Parathyroid adenoma (tissue), 2 donors: Measurements from ENCODE around the gene DRGX.

Experiments
- H2AFZ ChIP-seq: fragments of 300-600 bp; sonication (generic); one replicate; pipeline ENCODE4 v1.7.0; 2017; ENCODE audit warnings: antibody characterized with exemption, mild to moderate bottlenecking
- H3K27ac ChIP-seq: fragments of 300-600 bp; sonication (generic); one replicate; pipeline ENCODE4 v1.7.0; 2017
- H3K27me3 ChIP-seq: fragments of 300-600 bp; sonication (generic); one replicate; pipeline ENCODE4 v1.7.0; 2017; ENCODE audit warnings: low read length; ENCODE audit not compliant: control insufficient read depth, insufficient read depth
- H3K36me3 ChIP-seq: fragments of 300-600 bp; sonication (generic); one replicate; pipeline ENCODE4 v1.7.0; 2017; ENCODE audit warnings: low read length; ENCODE audit not compliant: control insufficient read depth, insufficient read depth
- H3K4me1 ChIP-seq: fragments of 300-600 bp; sonication (generic); one replicate; pipeline ENCODE4 v1.7.0; 2017; ENCODE audit warnings: control low read depth
- H3K4me2 ChIP-seq: fragments of 300-600 bp; sonication (generic); one replicate; pipeline ENCODE4 v1.7.0; 2017; ENCODE audit warnings: low read length
- H3K4me3 ChIP-seq: fragments of 300-600 bp; sonication (generic); one replicate; pipeline ENCODE4 v1.7.0; 2017; ENCODE audit warnings: low read depth, low read length
- H3K79me2 ChIP-seq: fragments of 300-600 bp; sonication (generic); one replicate; pipeline ENCODE4 v1.7.0; 2017; ENCODE audit warnings: control low read depth
- H3K9ac ChIP-seq: fragments of 300-600 bp; sonication (generic); one replicate; pipeline ENCODE4 v1.7.0; 2017; ENCODE audit warnings: mild to moderate bottlenecking
- H3K9me3 ChIP-seq: fragments of 300-600 bp; sonication (generic); one replicate; pipeline ENCODE4 v1.7.0; 2017; ENCODE audit warnings: low read length; ENCODE audit not compliant: control insufficient read depth
- CTCF ChIP-seq: fragments of 300-600 bp; sonication (generic); IDR thresholded peaks from one replicate; pipeline ENCODE4 v1.7.0; 2017; ENCODE audit warnings: antibody characterized with exemption, mild to moderate bottlenecking
- donor health status: primary hyperparathyroidism.

Gene DRGX

DNA sequence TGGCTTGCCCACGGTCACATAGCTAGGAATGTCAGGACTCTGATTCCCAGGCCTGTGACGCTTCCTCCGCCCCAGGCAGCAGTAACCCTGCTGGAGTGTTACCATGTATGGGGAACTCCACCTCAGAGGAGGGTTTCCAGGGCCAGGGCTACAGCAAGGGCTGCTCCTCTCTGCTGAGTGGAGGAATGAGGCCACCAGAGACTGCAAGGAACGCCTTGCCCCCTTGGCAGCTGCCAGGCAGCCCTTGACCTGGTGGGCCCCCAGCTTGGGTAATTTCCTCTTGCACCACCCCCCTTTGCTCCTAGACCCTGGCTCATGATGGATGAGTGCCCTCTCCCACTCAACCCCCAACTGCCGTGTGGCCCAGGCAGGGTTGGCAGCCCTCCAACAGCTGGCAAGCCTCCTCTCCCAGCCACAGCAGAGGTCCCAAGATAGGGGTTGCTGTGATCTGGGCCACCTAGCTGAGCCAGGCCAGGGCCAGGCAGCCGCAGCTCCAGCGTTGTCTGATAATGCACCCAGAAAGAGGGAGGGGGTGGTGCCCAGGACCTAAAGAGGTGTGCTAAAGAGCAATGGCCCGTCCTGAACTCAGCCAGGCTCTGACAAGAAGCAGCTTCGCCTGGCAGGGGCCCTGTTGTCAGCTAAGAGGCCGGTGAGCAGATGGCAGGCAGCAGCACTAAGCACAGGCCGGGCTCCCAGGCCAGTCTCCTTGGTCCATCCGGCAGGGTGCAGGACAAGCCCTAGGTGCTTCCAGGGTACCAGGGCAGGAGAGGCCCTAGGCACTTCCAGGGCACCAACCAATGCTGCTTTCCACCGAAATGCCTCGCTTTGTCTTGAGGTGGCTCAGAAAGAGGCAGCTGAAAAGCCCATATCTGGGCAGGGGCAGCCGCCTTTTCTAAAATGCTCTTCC is 35.4 kb downstream of the DRGX start:
- Histone ChIP-seq H3K27me3 (no peaks in the 10 kb centered on the region), H3K9ac (no peak overlapping the region), H3K36me3 (no peaks in the 10 kb centered on the region), H3K4me3 (no peak overlapping the region), H2AFZ (peak overlapping the region; percentile 65), H3K9me3 (no peaks in the 10 kb centered on the region), H3K4me1 (peaks cover 12% of the 10 kb centered on the region), H3K27ac (peak overlapping the region; percentile 6), H3K4me2 (no peak overlapping the region), H3K79me2 (no peaks in the 10 kb centered on the region)
- TF ChIP-seq CTCF: no peak

DNA sequence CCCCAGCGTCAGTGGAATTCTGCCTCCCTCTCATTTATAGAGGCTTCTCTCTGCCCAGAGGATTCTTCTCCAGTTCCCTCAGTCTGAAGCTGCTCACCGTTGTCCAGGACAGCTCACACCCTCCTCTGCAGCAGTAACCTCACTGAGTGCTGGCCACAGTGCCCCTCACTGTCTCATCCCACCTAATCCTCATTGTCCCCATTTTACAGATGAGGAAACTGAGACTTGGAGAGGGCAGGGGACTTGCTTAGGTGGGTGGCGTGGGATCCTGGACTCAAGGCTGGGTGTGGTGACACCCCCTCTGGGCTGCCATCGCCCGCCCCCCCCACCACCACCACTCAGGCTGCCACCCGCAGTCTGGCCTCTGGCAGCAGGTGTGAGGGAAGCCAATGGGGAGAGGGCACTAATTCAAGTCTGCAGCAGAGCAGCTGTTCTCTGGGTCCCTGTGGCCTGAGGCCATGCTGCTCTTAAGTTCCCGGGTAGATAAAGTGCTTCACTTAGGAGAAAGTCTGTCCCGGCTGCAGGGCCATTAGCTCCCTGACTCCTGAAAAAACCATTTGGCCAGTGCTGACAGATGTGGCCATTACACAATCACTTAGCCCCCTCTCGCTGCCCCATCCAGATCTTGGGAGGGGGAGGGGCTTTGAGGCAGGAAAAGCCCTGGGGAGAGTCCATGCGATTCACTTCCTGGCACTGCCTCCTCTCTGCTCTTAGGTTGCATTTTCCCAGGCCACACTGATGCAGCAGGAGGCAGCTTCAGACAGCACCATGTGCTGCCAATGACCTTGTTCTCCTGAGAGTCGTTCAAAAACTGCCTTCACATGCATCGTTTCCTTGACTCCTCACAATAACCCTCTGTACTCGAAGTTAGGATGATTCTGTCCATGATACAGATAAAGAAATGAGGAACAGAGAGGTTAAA is 36.3 kb downstream of the DRGX start:
- peaks cover 12% of the 10 kb centered on the region for H3K4me1 ChIP-seq
- TF ChIP-seq CTCF: no peak
- H3K9me3 ChIP-seq: no peaks in the 10 kb centered on the region
- H3K9ac ChIP-seq: no peak overlapping the region
- H3K36me3 ChIP-seq: no peaks in the 10 kb centered on the region
- H3K27me3 ChIP-seq: no peaks in the 10 kb centered on the region
- no peak overlapping the region for H3K4me2 ChIP-seq
- no peak overlapping the region for H3K4me3 ChIP-seq
- H3K79me2 ChIP-seq: no peaks in the 10 kb centered on the region
- H2AFZ ChIP-seq: no peak overlapping the region
- H3K27ac ChIP-seq: no peak overlapping the region

GRCh38 chr10:49357910-49358309 is 38.0 kb downstream of the DRGX start:
- Histone ChIP-seq H3K4me1 (peaks cover 12% of the 10 kb centered on the region), H3K79me2 (no peaks in the 10 kb centered on the region), H3K9me3 (no peaks in the 10 kb centered on the region), H2AFZ (no peak overlapping the region), H3K9ac (no peak overlapping the region), H3K36me3 (no peaks in the 10 kb centered on the region), H3K27ac (no peak overlapping the region), H3K4me3 (no peak overlapping the region), H3K4me2 (no peak overlapping the region), H3K27me3 (no peaks in the 10 kb centered on the region)
- TF ChIP-seq CTCF: no peak

- Histone ChIP-seq H3K4me2 (no peak overlapping the region), H2AFZ (no peak overlapping the region), H3K9ac (no peak overlapping the region), H3K4me3 (no peak overlapping the region), H3K27me3 (no peaks in the 10 kb centered on the region), H3K36me3 (no peaks in the 10 kb centered on the region), H3K79me2 (no peaks in the 10 kb centered on the region), H3K9me3 (no peaks in the 10 kb centered on the region), H3K27ac (no peak overlapping the region), H3K4me1 (peaks cover 12% of the 10 kb centered on the region)
- no peak for TF ChIP-seq CTCF
Observed at GRCh38 chr10:49356944-49357343, 38.9 kb downstream of the DRGX start.
